Stimulated activated CD8-positive, alpha-beta memory T cell treated with anti-CD3 and anti-CD28 coated beads, Interleukin-15, amount 100 ng/mL, for 1 hour (primary cell): ENCODE data around the gene KIRREL1.

Source experiments
- DNase-seq: peaks from one replicate; pipeline ENCODE4 v3.0.0-alpha.2; 2020; ENCODE audit warnings: low read depth

KIRREL1 gene

DNA sequence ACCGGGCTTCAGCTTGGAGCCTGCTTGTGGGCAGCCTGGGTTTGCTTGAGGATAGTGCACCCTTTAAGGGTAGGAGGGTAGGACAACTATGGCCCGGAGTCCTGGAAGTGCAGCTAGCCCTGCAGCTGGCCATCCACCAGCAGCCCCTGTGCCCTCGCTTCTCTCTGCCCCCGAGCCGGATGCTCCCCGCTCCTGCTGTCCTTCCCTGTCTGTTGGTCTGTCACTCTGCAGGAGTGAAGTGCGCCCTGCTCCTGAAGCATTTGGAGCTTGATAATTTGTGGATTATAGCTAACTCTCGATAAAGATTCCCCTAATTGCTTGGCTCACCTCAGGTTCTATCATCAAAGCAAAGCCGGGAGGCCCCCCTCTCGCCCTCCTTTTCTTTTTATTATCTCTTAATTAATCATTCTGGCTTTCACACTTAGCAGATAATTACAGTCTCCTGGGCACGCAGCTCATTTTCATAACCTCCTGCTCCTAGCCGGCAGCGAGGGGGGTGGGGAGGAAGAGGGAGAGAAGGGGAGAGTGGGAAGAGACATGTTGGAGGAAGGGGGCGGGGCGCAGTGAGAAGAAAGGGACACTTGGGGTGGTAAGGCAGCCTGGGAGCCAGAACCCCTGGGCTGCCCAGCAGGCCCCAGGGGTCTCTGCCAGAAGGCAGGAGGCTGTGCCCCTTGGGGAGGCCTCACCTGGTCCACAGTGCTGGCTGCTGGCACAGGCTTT lies 14.4 kb downstream of the KIRREL1 start:
- no peak for DNase-seq

DNA sequence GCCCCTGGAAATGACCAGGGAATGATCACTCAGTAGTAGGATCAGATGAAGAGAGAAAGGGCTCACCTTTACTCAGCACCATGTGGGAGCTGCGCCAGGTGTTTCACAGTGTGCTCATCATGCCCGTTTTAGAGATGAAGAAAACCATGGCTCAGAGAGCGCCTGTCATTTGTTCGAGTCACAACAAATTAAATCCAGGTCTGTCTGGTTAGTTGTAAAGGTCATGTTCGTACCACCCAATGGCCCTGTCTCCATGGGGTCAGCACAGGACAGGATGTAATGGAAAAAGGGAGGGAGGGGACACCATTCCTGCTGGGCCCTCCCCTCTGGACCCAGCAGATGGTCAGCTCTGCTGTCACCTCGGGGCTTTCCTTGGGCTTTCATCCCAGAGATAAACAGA lies 15.2 kb downstream of the KIRREL1 start:
- DNase-seq = no peak

- DNase-seq = no peak
These were observed 18.3 kb downstream of the KIRREL1 start for GRCh38 chr1:158011714-158012113.

DNA sequence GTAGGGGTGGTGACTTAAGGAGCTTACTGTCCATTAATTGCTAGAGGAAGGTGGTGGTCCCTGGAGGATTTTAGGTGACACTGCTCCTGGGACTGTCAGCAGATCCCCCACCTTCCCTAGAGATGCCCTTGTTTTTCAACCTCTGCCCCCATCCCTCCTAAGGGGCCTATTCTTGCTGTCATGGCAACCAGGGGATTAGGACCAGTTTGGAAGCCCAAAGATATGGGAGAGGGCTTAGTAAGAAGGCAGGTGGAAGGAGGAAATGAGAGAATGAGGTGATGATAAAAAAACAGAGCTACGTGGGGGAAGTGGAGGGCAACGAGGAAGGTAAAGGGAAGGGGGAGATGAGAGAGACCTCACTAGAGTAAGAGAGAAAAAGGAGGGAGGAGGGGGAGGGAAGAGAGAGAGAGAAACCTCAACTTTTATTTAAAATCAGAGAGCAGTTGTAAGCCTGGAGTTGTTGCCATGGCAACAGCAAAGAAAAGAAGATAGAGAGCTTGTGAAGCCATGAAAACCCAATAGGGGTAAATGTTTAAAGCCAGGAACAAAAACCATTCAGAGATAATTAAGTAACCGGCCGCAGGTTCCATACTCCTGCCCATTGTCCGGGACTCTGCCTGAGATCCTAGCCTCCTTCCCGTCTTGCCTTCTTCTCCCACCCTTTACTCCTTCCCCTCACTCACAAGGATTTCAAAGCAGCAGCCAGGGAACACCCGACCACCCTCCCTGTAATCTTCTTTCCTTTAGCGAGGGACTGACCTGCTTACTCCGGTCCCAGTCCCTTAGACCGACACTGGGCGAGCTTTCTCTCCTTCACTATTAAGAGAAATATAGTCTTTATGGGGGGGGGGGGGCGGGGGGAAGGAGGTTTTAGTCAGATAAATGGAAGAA lies 20.6 kb downstream of the KIRREL1 start:
- no peak for DNase-seq

- no peak for DNase-seq
These were observed 21.4 kb downstream of the KIRREL1 start for GRCh38 chr1:158014731-158015320.

DNA sequence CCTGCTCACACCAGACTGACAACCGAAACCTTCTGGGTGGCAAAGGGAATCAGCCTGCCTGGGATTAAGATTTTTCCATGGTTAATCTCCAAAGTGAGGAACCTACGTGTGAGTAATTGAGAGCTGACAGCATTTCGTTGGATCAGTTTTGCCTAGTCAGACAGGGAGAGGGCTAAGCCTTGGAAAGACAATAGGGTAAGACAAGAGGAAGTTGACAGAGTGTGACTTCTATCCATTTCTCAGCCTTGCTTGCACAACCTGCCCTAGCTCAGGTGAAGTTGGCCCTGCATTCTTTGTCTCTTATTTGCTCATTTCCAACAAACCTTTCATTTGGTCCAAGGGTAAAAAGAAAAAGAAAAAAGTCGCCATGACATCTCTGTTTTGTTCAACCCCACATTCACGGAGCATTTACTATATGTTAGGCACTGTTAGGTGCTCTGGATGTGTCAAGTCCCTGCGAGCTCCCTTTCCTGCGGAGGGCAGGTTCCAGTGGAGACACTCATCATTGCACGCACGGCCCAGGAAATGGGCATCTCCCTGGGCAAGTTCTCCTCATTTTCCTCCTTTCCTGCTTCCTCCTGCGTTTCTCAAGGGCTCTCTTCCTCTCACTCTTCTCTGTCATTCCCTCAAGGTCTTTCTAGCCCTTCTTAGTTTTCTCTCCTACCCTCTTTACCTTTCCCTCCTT lies 23.3 kb downstream of the KIRREL1 start:
- no peak for DNase-seq

DNA sequence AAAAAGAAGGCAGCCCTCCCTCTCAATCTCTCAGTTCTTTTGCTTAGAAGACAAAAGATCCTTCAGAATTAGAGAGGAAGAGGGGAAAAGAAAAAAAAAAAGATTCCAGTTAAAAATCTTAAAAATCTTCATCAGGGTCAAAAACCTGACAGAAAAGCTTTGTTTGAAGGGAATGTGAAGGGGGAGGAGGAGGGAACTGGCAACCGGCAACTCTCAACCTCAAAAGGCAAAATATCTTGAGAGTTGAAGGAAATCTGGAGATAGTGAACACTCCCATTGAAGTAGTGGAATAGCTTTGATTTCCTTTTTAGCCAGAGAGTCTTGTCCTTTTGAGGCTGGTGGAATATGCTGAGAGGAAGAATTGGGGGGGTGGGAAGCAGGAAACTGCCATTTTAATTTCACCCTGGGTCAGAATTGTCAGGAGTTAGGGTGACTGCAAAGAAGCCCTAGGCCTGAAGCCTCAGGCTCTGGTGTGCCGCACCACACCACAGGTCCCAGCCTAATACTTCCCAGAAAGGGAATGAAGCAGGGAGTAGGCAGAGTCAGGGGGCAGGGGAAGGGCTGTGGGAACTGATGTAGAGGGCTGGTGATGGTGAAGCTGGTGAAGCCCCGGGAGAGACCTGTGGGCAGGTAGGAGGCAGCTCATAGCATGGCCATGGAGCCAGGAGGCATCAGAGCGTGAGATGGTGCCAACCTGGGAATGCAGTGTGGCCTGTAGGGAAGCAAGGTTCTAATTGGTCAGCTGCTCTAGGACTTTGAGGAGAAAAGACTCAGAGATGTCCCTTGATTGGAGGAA lies 24.6 kb downstream of the KIRREL1 start:
- DNase-seq = no peak

DNA sequence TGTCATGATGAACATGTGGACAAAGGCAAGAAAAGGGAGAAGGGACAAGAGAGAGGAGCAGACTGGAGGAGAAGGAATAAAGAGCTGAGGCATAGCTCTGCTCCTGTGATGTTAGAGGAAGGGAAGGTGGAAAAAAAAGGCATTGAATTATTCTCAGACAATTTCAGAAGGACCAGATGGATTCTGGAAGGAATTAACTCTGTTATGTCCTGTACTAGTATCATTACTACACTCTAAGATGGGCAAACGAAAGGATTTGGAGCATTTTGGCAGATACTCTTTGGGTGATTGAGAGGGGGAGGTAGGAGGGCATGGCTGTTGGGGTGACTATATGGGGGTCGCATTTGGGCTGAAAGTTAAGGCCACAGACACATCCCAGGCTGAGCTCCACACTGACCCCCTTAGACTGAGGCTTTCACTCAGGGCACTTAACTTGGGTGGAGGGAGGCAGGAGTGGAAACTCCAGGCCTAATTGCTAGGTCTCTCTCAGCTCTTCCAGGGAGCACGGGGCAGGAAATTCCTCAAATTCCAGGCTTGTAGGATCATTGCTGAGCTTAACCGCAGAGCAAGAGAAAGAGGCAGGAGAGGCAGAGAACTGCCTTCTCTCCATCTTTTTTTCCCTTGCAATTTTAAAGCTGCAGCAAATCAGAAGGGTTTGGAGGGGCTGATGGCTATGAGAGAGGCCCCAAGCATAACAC lies 25.9 kb downstream of the KIRREL1 start:
- DNase-seq = no peak

DNA sequence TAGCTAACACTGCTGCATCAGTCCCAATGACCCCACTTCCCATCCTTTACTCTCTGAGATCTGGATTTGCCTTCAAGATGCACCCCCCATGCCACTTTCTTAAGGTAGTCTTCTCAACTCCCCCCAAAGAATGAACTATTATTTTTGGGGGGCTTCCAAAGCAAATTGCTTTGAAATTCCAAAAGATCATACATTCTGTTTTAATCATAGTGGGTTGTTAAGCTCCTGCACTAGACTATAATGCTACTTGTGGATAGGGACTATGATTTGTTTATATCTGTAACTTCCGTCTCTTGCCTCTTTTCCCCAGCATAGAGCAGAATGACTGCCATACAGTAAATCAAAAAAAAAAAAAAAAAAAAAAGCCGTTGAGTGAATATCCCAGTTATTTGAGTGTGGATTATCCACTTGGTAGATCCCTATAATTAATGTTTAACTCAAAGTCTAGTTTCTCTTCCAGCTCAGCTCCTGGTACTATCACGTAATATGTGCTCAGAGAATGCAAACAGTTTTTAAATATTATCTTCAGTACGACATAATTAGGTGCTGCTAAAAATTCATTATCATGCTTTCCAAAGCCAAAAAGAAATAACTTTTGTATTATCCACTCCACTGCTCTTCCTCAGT lies 26.9 kb downstream of the KIRREL1 start:
- no peak for DNase-seq

- DNase-seq = no peak
These were observed 27.6 kb downstream of the KIRREL1 start for GRCh38 chr1:158020886-158021620.

- DNase-seq = no peak
These were observed 28.3 kb downstream of the KIRREL1 start for GRCh38 chr1:158021721-158022120.

DNA sequence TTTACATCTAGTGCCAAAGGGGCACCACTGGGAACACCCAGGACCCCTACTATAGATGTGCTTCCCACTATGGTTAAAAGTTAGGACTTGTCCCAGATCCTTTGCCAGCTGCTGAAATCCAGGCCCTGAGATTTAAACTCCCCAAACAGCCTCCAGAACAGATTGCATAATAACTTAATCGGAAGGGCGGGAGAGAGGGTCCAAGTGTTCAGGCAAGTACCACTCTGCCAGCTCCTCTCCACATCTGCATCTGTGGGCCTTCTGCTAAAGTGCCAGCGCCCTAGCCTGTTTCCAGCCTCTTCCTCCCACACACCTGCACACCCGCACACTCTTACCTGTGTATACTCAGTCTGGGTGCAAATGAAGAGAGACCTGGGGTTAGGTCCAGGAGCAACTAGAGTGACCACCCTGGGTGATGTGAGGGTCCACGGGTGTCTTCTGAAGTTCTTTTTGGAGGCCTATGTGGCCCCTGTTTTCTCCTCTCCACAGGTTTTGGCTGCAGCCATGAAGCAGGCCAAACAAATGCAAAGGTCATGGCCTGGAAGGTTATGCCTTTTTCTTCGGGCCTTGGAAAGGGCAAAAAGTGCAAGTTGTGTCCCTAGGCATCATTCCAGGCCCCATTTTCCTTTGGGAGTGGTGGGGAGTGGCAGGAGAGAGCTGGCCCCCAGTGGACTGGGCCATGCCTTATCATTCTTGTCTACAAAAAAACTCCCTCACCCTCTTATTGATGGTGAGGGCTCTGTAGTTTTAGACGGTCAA lies 29.3 kb downstream of the KIRREL1 start:
- DNase-seq = no peak

DNA sequence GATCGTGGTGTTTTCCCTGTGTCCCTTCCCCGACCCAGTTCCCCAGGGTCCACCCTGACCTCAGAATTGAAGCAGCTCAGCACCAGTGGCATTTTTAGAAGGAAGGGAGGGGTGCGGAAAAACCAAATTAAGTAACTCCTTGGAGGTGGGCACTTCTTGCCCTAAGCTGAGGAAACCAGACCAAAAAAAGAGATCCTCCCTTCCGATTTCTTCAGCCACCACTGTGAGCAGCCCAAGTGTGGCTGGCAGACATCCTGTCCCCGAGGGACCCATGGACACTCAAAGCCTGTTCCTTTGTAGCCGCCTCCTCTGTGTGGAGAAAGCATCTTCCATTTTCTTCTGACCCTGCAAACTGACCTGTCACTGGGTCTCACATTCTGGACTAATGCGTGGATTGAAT lies 31.3 kb downstream of the KIRREL1 start:
- DNase-seq = no peak

DNA sequence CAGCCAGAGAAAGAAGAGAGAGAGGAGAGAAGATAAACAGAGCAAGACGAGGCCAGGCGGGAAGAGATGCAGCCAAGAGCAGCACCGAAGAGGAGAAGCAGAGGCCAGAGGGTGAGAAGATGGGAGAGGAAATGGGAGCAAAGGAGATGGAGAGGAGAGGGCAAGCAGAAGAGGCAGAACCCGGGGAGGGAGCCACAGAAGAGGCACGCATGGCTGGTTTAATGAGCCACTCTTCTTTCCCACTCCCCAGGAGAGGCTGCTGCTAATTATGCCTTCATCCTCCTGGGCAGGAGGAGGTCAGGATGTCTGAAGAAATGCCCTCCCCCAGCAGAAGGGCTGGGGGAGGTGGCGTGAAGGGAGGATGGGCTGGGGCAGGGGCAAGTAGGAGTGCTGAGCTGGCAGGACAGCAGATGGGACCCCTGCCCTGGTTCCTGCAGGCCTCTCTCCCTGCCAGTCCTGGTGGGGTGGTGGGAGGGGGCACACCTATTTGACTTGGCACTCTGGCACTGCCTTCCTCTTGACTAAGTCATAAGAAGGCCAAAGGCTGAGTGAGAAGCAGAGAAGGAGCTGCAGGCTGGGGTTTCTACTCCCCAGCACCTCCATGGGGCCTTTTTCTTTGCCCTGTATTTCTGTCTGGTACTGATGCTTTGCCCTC lies 32.3 kb downstream of the KIRREL1 start:
- no peak for DNase-seq

DNA sequence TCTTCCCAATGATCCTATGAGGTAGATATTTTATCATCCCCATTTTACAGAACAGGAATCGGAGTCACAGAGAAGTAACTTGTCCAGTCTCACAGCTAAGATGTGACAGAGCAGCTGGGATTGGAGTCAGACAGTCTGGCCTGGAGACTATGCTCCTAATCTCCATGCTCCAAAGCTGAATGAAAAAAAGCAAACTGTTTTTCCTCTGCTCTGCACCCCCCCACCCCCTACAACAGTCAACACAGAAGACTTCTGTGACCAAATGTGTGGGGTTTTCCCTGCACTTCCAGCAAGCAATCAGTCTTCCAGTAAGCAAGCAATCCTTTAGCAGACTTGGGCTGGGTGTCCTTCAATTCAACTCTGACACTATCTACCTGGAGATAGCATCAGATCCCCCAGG lies 33.2 kb downstream of the KIRREL1 start:
- DNase-seq = no peak

GRCh38 chr1:158027508-158027907 lies 34.1 kb downstream of the KIRREL1 start:
- DNase-seq = no peak

DNA sequence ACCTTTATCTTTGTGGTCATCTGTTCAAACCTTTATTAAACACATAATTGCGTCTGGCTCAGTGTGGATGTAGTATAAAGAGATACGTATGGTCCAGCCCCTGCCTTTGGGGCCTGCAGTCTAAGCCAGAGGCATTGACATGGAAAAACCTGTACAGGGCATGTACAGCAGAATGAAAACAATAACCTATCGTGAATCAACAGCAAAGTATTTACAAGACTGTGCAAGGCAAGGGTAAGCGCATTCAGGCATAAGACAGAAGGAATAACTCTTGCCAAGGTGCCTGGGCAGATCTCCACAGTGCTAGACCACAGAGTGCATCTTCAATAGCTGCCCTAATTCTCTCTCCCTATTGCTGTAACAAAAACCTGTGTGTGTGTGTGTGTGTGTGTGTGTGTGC lies 35.5 kb downstream of the KIRREL1 start:
- DNase-seq = no peak

GRCh38 chr1:158035014-158035413 lies 41.6 kb downstream of the KIRREL1 start:
- DNase-seq = no peak
